Vagina (tissue), 2 donors: ENCODE results near the gene SEC23A.

Experiments used
- CTCF ChIP-seq, 3 experiments: fragments of 450-650 bp in 2 of 3; fragments of 200-600 bp in 1 of 3; sonication (generic) in 1 of 3; IDR thresholded peaks; one replicate each; pipeline ENCODE4 v1.5.1; 2017 to 2019; ENCODE audit warnings: antibody characterized with exemption in 3 of 3, mild to moderate bottlenecking in 2 of 3, moderate library complexity in 2 of 3
- POLR2A ChIP-seq, 2 donors: fragments of 450-650 bp; IDR thresholded peaks; one replicate each; pipeline ENCODE4 v1.6.1; 2017; ENCODE audit warnings: antibody characterized with exemption in 2 of 2, mild to moderate bottlenecking in 2 of 2, moderate library complexity in 2 of 2
- POLR2AphosphoS5 ChIP-seq, 2 donors: sonication (generic); formaldehyde crosslinking; IDR thresholded peaks; one replicate each; pipeline ENCODE4 v1.9.0; 2017; ENCODE audit warnings: antibody characterized with exemption in 2 of 2, mild to moderate bottlenecking in 2 of 2, low read depth in 1 of 2; ENCODE audit not compliant: insufficient read depth in 1 of 2

- TF ChIP-seq POLR2A (IDR thresholded peaks at IDR 0.05) (no peak), CTCF (IDR thresholded peaks at IDR 0.05) (no peak), POLR2AphosphoS5 (IDR thresholded peaks at IDR 0.05; ENCODE audit: insufficient read depth in 1 of 2, low read depth in 1 of 2) (no peak)
Measured at GRCh38 chr14:38992067-38992844, 110.8 kb downstream of the SEC23A start.
